ENCODE results near the gene AGMO. TPM values are rescaled to one million over a fixed set of nuclear protein-coding genes. Genes with fewer than 3 reads are reported as not detected.

Gene AGMO
- total and polyA plus RNA-seq, 2 of the 8 experiments (the other 6 are each of a cell fraction or from before 2014, with no cell fraction given): 0.22 to 0.45 TPM

- Histone ChIP-seq H2BK20ac (ENCODE audit: low read length) (no peak overlapping the region), H3K23me2 (ENCODE audit: low read depth, low read length) (no peaks in the 10 kb centered on the region), H3K27me3 (replicated peaks in 1 of 4; ENCODE audit: control insufficient read depth in 3 of 4, extremely low read depth in 1 of 4, insufficient read depth in 3 of 4, low read length in 3 of 4) (no peaks in the 10 kb centered on the region), H3K9ac (replicated peaks in 1 of 4; ENCODE audit: extremely low read depth in 1 of 4, low read depth in 3 of 4, low read length in 3 of 4) (no peak overlapping the region), H2AK5ac (ENCODE audit: low read depth, low read length) (no peak overlapping the region), H3K27ac (ENCODE audit: low read depth, low read length) (no peak overlapping the region), H3K23ac (ENCODE audit: insufficient read length) (no peak overlapping the region), H4K8ac (ENCODE audit: extremely low read depth, insufficient read depth, low read length) (no peak overlapping the region), H3K9me3 (ENCODE audit: insufficient read depth in 2 of 2, low read depth in 1 of 2, low read length in 1 of 2) (no peaks in the 10 kb centered on the region), H3K18ac (ENCODE audit: extremely low read depth, low read length) (no peak overlapping the region), H3K4me3 (ENCODE audit: extremely low read depth in 1 of 4, insufficient read depth in 2 of 4, low read depth in 3 of 4, low read length in 4 of 4) (no peak overlapping the region), H3K4ac (replicated peaks; ENCODE audit: insufficient read length, low read depth, low read length) (no peak overlapping the region), H3K4me2 (ENCODE audit: insufficient read depth in 1 of 2, low read depth in 2 of 2, low read length in 2 of 2) (no peak overlapping the region), H3K36me3 (ENCODE audit: control insufficient read depth in 2 of 4, insufficient read depth in 4 of 4, low read length in 3 of 4) (no peaks in the 10 kb centered on the region), H3K79me2 (ENCODE audit: control insufficient read depth in 1 of 2, insufficient read depth in 2 of 2, low read length in 2 of 2) (no peaks in the 10 kb centered on the region), H3K14ac (ENCODE audit: insufficient read length) (no peak overlapping the region), H2AFZ (ENCODE audit: low read length) (no peak overlapping the region), H2BK120ac (replicated peaks; ENCODE audit: low read depth, low read length) (no peak overlapping the region), H2BK15ac (ENCODE audit: low read length) (no peak overlapping the region), H4K5ac (ENCODE audit: insufficient read length, low read depth, low read length) (no peak overlapping the region), H2BK5ac (ENCODE audit: low read depth, low read length) (no peak overlapping the region), H3K79me1 (ENCODE audit: low read depth, low read length) (no peaks in the 10 kb centered on the region), H2BK12ac (ENCODE audit: low read depth, low read length) (no peak overlapping the region), H3K56ac (replicated peaks; ENCODE audit: insufficient read length, low read depth, low read length) (no peak overlapping the region), H4K91ac (replicated peaks; ENCODE audit: insufficient read length, low read length) (no peak overlapping the region), H4K20me1 (replicated peaks in 1 of 2; ENCODE audit: control insufficient read depth in 1 of 2, insufficient read depth in 2 of 2, low read length in 2 of 2) (no peaks in the 10 kb centered on the region), H3K4me1 (replicated peaks in 1 of 4; ENCODE audit: control insufficient read depth in 3 of 4, insufficient read depth in 4 of 4, low read length in 3 of 4) (peaks cover 0 to 4% (median 0%) of the 10 kb centered on the region in 4 experiments; a peak in 1 of 7 replicates)
- FAIRE-seq (no peak), DNase-seq (ENCODE audit: low read depth in 1 of 2, low spot score in 2 of 2) (no peak)
- ChIA-PET POLR2A (ENCODE audit: partially characterized antibody) (no interaction called here), CTCF (ENCODE audit: partially characterized antibody) (no interaction called here)
- 91% methylated on average over 5 of the region's 5 CpGs; no CpG with 5 or more reads in 1 of the 2 experiments for WGBS, 2 experiments (ENCODE audit: extremely low coverage in 1 of 2, insufficient coverage in 1 of 2, insufficient read length in 1 of 2, insufficient replicate concordance in 2 of 2, low coverage in 1 of 2, low lambda C conversion rate in 2 of 2, missing lambda C conversion rate in 1 of 2)
- TF ChIP-seq SP4 (IDR thresholded peaks at IDR 0.05; ENCODE audit: low read length): no peak
- no peak for TF ChIP-seq SIX5 (IDR thresholded peaks at IDR 0.05; ENCODE audit: low read depth, low read length)
- no peak for TF ChIP-seq CEBPB (IDR thresholded peaks at IDR 0.05; ENCODE audit: low read depth, low read length)
- TF ChIP-seq HDAC6 (IDR thresholded peaks at IDR 0.05; ENCODE audit: low read depth, low read length): no peak
- TF ChIP-seq SAP30 (IDR thresholded peaks at IDR 0.05; ENCODE audit: insufficient read depth, insufficient replicate concordance, low read length): no peak
- no peak for TF ChIP-seq TEAD4 (IDR thresholded peaks at IDR 0.05; ENCODE audit: low read depth, low read length)
- TF ChIP-seq RXRA (IDR thresholded peaks at IDR 0.05; ENCODE audit: insufficient read depth, low read depth, low read length): no peak
- TF ChIP-seq FOSL1 (IDR thresholded peaks at IDR 0.05; ENCODE audit: insufficient read depth, low read depth, low read length): no peak
- no peak for TF ChIP-seq RFX5 (IDR thresholded peaks at IDR 0.05; ENCODE audit: borderline replicate concordance, low read depth, low read length)
- no peak for TF ChIP-seq POU5F1 (IDR thresholded peaks at IDR 0.05; ENCODE audit: low read depth, low read length)
- no peak for TF ChIP-seq YY1 (IDR thresholded peaks at IDR 0.05; ENCODE audit: low read depth, low read length)
- no peak for TF ChIP-seq BRCA1 (IDR thresholded peaks at IDR 0.05; ENCODE audit: low read depth, low read length)
- no peak for TF ChIP-seq USF2 (IDR thresholded peaks at IDR 0.05; ENCODE audit: low read length)
- no peak for TF ChIP-seq E2F6 (IDR thresholded peaks at IDR 0.05)
Observed at GRCh38 chr7:15566476-15566875, 4.7 kb upstream of the AGMO start.
